Colonic mucosa (tissue), 4 donors: ENCODE measurements around the gene ADAMTS14. TPM values are rescaled to one million over a fixed set of nuclear protein-coding genes. Genes with fewer than 3 reads are reported as not detected.
A peak's percentile ranks its signal among the peaks of the same experiment; 100 is the strongest.

Experiments
- DNase-seq: peaks from one replicate; pipeline ENCODE4 v3.0.0-alpha.2; 2020
- H3K27ac ChIP-seq: fragments of 200-600 bp; one replicate; pipeline ENCODE4 v1.8.0; 2021
- H3K27me3 ChIP-seq: fragments of 200-600 bp; one replicate; pipeline ENCODE4 v1.8.0; 2021
- H3K36me3 ChIP-seq: fragments of 200-600 bp; one replicate; pipeline ENCODE4 v1.8.0; 2021
- H3K4me1 ChIP-seq: fragments of 200-600 bp; one replicate; pipeline ENCODE4 v1.8.0; 2021; ENCODE audit warnings: mild to moderate bottlenecking
- H3K4me3 ChIP-seq: fragments of 200-600 bp; one replicate; pipeline ENCODE4 v1.8.0; 2021
- H3K9ac ChIP-seq, 2 donors: one replicate each; pipeline ENCODE4 v1.7.0; 2013; ENCODE audit warnings: control low read depth in 2 of 2, low read depth in 2 of 2, low read length in 2 of 2
- H3K9me3 ChIP-seq: fragments of 200-600 bp; one replicate; pipeline ENCODE4 v1.8.0; 2021
- intact Hi-C: fragments of 100-400 bp; cut with DNase I; formaldehyde crosslinking; loops from one replicate; pipeline ENCODE4 v1.14.1; 2022
- total RNA-seq, 2 donors: library from RNA; stranded (reverse); fragmentation: NEBNext Ultra II Directional in 1 of 2; extraction: Animal tissue kit (Norgen Biotek cat#: 25700) in 1 of 2; gene quantifications; one replicate each; pipeline ENCODE4 v1.2.1, GENCODE V29; 2021
- TF ChIP-seq, protein P1 (sequence below): fragments of 200-600 bp; IDR thresholded peaks from one replicate; pipeline ENCODE4 v1.8.0; 2022; ENCODE audit warnings: antibody characterized with exemption, mild to moderate bottlenecking
- donor health status: healthy.
- donor health status: DM: no; HTN: no; CAD: no.
- donor health status: DM: no; HTN: no; CAD: no.

ADAMTS14 gene
- total RNA-seq, 2 donors from 2014 or later = 0.93 to 1.5 TPM

GRCh38 chr10:70773965-70774809, 101.9 kb downstream of the ADAMTS14 start:
- H3K4me1 ChIP-seq = no peaks in the 10 kb centered on the region
- DNase-seq = no peak
- H3K9me3 ChIP-seq = no peaks in the 10 kb centered on the region
- H3K4me3 ChIP-seq = no peak overlapping the region
- intact Hi-C loops = no loop called here
- no peaks in the 10 kb centered on the region for H3K27me3 ChIP-seq
- H3K9ac ChIP-seq = no peak overlapping the region
- TF ChIP-seq, protein P1, sequence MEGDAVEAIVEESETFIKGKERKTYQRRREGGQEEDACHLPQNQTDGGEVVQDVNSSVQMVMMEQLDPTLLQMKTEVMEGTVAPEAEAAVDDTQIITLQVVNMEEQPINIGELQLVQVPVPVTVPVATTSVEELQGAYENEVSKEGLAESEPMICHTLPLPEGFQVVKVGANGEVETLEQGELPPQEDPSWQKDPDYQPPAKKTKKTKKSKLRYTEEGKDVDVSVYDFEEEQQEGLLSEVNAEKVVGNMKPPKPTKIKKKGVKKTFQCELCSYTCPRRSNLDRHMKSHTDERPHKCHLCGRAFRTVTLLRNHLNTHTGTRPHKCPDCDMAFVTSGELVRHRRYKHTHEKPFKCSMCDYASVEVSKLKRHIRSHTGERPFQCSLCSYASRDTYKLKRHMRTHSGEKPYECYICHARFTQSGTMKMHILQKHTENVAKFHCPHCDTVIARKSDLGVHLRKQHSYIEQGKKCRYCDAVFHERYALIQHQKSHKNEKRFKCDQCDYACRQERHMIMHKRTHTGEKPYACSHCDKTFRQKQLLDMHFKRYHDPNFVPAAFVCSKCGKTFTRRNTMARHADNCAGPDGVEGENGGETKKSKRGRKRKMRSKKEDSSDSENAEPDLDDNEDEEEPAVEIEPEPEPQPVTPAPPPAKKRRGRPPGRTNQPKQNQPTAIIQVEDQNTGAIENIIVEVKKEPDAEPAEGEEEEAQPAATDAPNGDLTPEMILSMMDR = no peak
- H3K27ac ChIP-seq = no peak overlapping the region
- no peaks in the 10 kb centered on the region for H3K36me3 ChIP-seq

DNA sequence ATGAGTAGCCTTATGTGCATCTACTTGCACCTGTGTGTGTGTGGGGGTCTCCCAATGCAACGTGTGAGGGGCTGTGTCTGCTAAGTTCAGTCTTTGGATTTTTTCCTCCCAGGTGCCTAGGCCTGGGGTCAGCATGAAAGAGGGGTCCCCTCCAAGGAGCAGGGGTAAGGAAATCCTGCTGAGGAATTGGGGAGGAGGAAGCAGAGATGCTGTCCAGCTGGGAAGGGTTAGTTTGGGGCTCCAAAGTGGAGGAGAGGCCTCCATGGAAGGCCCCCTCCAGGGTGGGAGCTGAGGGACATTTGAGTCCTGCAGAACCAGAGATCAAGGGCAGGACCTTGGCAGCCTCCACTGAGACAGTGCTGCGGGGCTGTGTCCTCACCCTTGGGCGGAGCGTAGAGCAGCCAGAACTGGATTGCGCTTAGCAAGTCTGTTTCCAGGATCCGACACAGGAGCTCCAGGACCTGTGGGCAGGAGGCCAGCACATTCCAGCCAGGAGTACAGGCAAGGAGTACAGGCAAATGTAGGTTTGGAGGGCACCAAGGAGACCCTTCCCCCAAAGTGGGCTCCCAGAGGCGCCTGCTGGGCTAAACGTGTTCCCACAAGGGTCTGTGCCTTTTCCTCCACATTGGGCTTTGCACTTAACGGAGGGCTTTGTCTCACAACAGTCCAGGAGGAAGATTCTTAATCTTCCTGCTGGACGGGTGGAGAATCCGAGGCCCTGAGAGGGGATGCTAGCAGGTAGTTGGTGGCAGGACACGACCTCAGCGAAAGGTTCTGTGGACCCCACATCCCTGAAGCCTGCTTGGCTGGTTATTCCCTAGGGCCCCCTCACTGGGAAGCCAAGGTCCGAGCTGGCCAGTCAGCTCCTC, 102.7 kb downstream of the ADAMTS14 start:
- TF ChIP-seq, protein P1 = no peak
- no peaks in the 10 kb centered on the region for H3K27me3 ChIP-seq
- intact Hi-C loops = no loop called here
- H3K4me1 ChIP-seq = no peaks in the 10 kb centered on the region
- no peak overlapping the region for H3K27ac ChIP-seq
- H3K4me3 ChIP-seq = no peak overlapping the region
- no peaks in the 10 kb centered on the region for H3K36me3 ChIP-seq
- H3K9ac ChIP-seq = no peak overlapping the region
- DNase-seq = peak; percentile 37
- H3K9me3 ChIP-seq = no peaks in the 10 kb centered on the region

DNA sequence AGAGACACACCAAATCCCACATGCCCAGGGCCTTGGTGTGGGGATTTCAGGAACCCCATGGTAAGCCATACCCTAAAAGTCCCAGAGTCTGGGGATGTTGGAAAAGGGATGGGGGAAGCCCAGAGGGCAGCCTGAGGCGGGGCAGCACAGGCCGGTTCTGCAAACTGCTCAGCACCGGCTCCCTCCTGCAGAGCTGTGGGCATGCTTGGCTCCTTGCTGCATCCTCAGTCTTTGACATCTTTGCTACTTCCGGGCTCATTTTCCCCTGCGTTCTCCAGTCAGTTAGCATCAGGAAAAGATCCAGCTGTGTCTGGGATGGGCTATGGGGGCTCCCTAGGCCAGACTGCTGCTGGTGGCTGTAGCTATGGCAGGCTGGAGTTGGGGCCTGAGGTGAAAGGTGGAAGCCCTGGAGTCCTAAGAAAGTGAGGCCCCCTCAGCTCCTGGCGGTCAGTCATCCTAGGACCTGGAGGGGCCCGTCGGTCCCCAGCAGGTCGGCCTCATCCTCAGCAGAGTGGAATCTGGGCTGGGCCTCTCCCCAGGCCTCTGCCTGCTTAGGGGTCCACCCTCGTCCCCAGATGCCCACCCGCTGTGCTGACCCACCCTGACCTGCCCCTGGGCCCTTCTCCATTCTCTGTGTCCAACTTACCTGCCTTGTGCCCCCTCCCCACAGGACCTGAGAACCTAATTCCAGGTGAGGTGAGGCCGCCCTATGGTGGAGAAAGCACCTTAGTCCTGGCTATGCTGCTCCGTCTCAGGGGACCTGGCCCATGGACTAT, 103.6 kb downstream of the ADAMTS14 start:
- H3K4me1 ChIP-seq = no peaks in the 10 kb centered on the region
- no peak overlapping the region for H3K9ac ChIP-seq
- H3K36me3 ChIP-seq = no peaks in the 10 kb centered on the region
- DNase-seq = no peak
- no peaks in the 10 kb centered on the region for H3K9me3 ChIP-seq
- H3K27ac ChIP-seq = no peak overlapping the region
- no peak overlapping the region for H3K4me3 ChIP-seq
- TF ChIP-seq, protein P1 = no peak
- no peaks in the 10 kb centered on the region for H3K27me3 ChIP-seq
- intact Hi-C loops = no loop called here

DNA sequence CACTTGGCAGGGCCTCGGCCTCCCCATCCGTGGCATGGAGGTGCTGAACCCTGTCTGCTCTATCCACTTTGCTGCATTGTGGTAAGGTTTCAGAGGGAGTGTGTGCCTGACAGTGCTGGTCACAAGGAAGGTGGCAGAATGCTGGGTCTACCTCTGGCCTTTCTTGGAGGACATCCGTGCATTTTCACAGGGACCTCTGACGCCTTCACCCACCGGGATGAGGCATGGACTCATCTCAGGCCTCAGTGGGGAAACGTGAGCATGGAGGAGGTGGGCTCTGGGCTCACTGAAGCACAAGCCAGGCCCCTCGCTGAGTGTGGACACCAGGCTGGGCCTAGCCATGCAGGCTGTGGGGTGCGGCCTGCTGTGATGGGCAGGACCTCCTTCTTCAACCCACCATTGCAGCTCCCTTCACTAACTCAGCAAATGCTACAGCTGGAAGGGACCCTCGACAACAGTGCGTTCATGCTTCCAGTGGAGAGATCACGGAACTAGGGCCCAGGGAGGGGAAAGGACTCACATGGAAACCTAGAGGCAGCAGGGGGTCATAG, 104.2 kb downstream of the ADAMTS14 start:
- H3K9ac ChIP-seq = no peak overlapping the region
- no peaks in the 10 kb centered on the region for H3K36me3 ChIP-seq
- intact Hi-C loops = no loop called here
- no peaks in the 10 kb centered on the region for H3K9me3 ChIP-seq
- H3K27me3 ChIP-seq = no peaks in the 10 kb centered on the region
- no peaks in the 10 kb centered on the region for H3K4me1 ChIP-seq
- no peak overlapping the region for H3K4me3 ChIP-seq
- TF ChIP-seq, protein P1 = no peak
- no peak overlapping the region for H3K27ac ChIP-seq
- DNase-seq = no peak
